GM12801 (cell line): ENCODE results near the gene NAA35.

Experiments
- CTCF ChIP-seq: IDR thresholded peaks from one replicate; pipeline ENCODE4 v1.5.1; 2011; ENCODE audit warnings: control low read depth; ENCODE audit not compliant: insufficient read length; ENCODE audit errors: extremely low read depth

NAA35 gene

GRCh38 chr9:85904975-85905374 lies 36.0 kb upstream of the NAA35 start:
- TF ChIP-seq CTCF = no peak

- no peak for TF ChIP-seq CTCF
These were observed 35.0 kb upstream of the NAA35 start for GRCh38 chr9:85905957-85906356.

GRCh38 chr9:85909390-85909789 lies 31.6 kb upstream of the NAA35 start:
- TF ChIP-seq CTCF = no peak

- TF ChIP-seq CTCF = no peak
These were observed 26.8 kb upstream of the NAA35 start for GRCh38 chr9:85914108-85914507.

GRCh38 chr9:85917756-85918155 lies 23.2 kb upstream of the NAA35 start:
- TF ChIP-seq CTCF = no peak

- no peak for TF ChIP-seq CTCF
These were observed 15.5 kb upstream of the NAA35 start for GRCh38 chr9:85925493-85925892.

- TF ChIP-seq CTCF = no peak
These were observed 13.9 kb upstream of the NAA35 start for GRCh38 chr9:85927076-85927475.

GRCh38 chr9:85931495-85931894 lies 9.5 kb upstream of the NAA35 start:
- no peak for TF ChIP-seq CTCF
